NCI-H774 (cell line): ENCODE measurements around the gene LAMC3.

Experiments
- DNase-seq: peaks from one replicate; lab custom pipeline; 2025; lab: John Stamatoyannopoulos, UW

The LAMC3 gene

GRCh38 chr9:131012396-131012917 is 3.5 kb downstream of the LAMC3 start:
- DNase-seq: no peak

- DNase-seq: no peak
These were observed 4.2 kb downstream of the LAMC3 start for GRCh38 chr9:131013015-131013755.

GRCh38 chr9:131013771-131014676 is 5.0 kb downstream of the LAMC3 start:
- no peak for DNase-seq

- DNase-seq: no peak
These were observed 6.1 kb downstream of the LAMC3 start for GRCh38 chr9:131015112-131015511.

- DNase-seq: no peak
These were observed 7.0 kb downstream of the LAMC3 start for GRCh38 chr9:131015876-131016397.

GRCh38 chr9:131017067-131017466 is 8.1 kb downstream of the LAMC3 start:
- no peak for DNase-seq

GRCh38 chr9:131018621-131019020 is 9.6 kb downstream of the LAMC3 start:
- DNase-seq: no peak

- no peak for DNase-seq
These were observed 10.6 kb downstream of the LAMC3 start for GRCh38 chr9:131019388-131020239.

- DNase-seq: no peak
These were observed 11.4 kb downstream of the LAMC3 start for GRCh38 chr9:131020388-131020787.

- no peak for DNase-seq
These were observed 11.9 kb downstream of the LAMC3 start for GRCh38 chr9:131020862-131021261.

GRCh38 chr9:131021785-131022184 is 12.8 kb downstream of the LAMC3 start:
- DNase-seq: no peak

- no peak for DNase-seq
These were observed 16.2 kb downstream of the LAMC3 start for GRCh38 chr9:131024978-131025868.

GRCh38 chr9:131025953-131026858 is 17.2 kb downstream of the LAMC3 start:
- no peak for DNase-seq

GRCh38 chr9:131027048-131027871 is 18.3 kb downstream of the LAMC3 start:
- DNase-seq: no peak

GRCh38 chr9:131027872-131028179 is 18.9 kb downstream of the LAMC3 start:
- no peak for DNase-seq

GRCh38 chr9:131028221-131028884 is 19.4 kb downstream of the LAMC3 start:
- DNase-seq: no peak

- DNase-seq: no peak
These were observed 20.1 kb downstream of the LAMC3 start for GRCh38 chr9:131028931-131029573.

- DNase-seq: no peak
These were observed 20.6 kb downstream of the LAMC3 start for GRCh38 chr9:131029574-131029952.
